K562 (cell line): ENCODE measurements around the gene DNAAF8. TPM values are rescaled to one million over a fixed set of nuclear protein-coding genes. Genes with fewer than 3 reads are reported as not detected.

Source experiments
- ATAC-seq: fragments of 200-7000 bp; cut with Tn5 transposase; 3 replicates; pipeline ENCODE4 v1.9.1; 2020; ENCODE audit warnings: moderate library complexity
- BruUV-seq: library from RNA; stranded (reverse); fragments of 400-500 nt; replicated peaks from 2 replicates; lab custom pipeline; 2021; lab: Mats Ljungman, UMichigan
- CTCF ChIA-PET: fragments of 300-600 bp; formaldehyde crosslinking; extraction: SDS; loops from one replicate; lab custom pipeline; 2021; ENCODE audit warnings: low intra/inter-chr PET ratio; lab: Yijun Ruan, JAX
- POLR2A ChIA-PET: fragments of 300-600, 350-650 bp; sonication (Branson Sonifier 250); formaldehyde crosslinking; extraction: SDS; loops from one replicate; lab custom pipeline; 2021; ENCODE audit warnings: antibody characterized with exemption, inconsistent platforms; lab: Yijun Ruan, JAX
- DNase-seq, 4 experiments: peaks; one replicate each; pipeline versions ENCODE4 v3.0.0 to v3.0.0-alpha.2; 2011 to 2018; ENCODE audit warnings: low spot score in 3 of 4, mixed read lengths in 3 of 4; ENCODE audit errors: extremely low read depth in 1 of 4
- FAIRE-seq: peaks from 2 replicates; lab custom pipeline; 2011; peaks lifted over from hg19 to GRCh38; lab: Jason Lieb, UNC
- H2AFZ ChIP-seq: 2 replicates; pipeline ENCODE4 v1.6.0; 2011; ENCODE audit warnings: low read depth, low read length, control low read depth, inconsistent platforms
- H3K27ac ChIP-seq: fragments of 200-600 bp; 3 replicates; pipeline ENCODE4 v1.8.0; 2011; ENCODE audit warnings: low read depth, mild to moderate bottlenecking, control low read depth, inconsistent platforms, low read length, moderate library complexity, mixed read lengths; ENCODE audit errors: extremely low read depth
- H3K27me3 ChIP-seq, 2 experiments: fragments of 300-600 bp in 1 of 2; 2 replicates in 1 of 2; 3 replicates in 1 of 2; pipeline versions ENCODE4 v1.6.0 to v1.8.0; 2011; ENCODE audit warnings: inconsistent platforms in 2 of 2, low read length in 2 of 2, mild to moderate bottlenecking in 1 of 2, mixed read lengths in 1 of 2, moderate library complexity in 1 of 2; ENCODE audit not compliant: control insufficient read depth in 2 of 2, insufficient read depth in 2 of 2
- H3K36me3 ChIP-seq: fragments of 300-600 bp; 3 replicates; pipeline ENCODE4 v1.8.0; 2011; ENCODE audit warnings: mild to moderate bottlenecking, low read length, inconsistent platforms; ENCODE audit not compliant: control insufficient read depth, insufficient read depth
- H3K4me1 ChIP-seq, 2 experiments: fragments of 200-600 bp in 1 of 2; replicated peaks in 1 of 2; 2 replicates in 1 of 2; 3 replicates in 1 of 2; pipeline versions ENCODE4 v1.5.1 to v1.8.0; 2011; ENCODE audit warnings: inconsistent platforms in 2 of 2, low read length in 2 of 2, mild to moderate bottlenecking in 1 of 2, mixed read lengths in 1 of 2, moderate library complexity in 1 of 2; ENCODE audit not compliant: control insufficient read depth in 2 of 2, insufficient read depth in 2 of 2
- H3K4me2 ChIP-seq: 2 replicates; pipeline ENCODE4 v1.6.1; 2011; ENCODE audit warnings: low read length, control low read depth, inconsistent platforms, mixed read lengths; ENCODE audit not compliant: insufficient read depth
- H3K4me3 ChIP-seq: fragments of 200-600 bp; sonication (generic), shearing (Covaris generic); 2 replicates; pipeline ENCODE4 v1.5.1; 2016; ENCODE audit warnings: control low read depth, inconsistent platforms
- H3K79me2 ChIP-seq: fragments of 200-600 bp; 3 replicates; pipeline ENCODE4 v1.8.0; 2011; ENCODE audit warnings: low read length, inconsistent platforms; ENCODE audit not compliant: control insufficient read depth, insufficient read depth
- H3K9ac ChIP-seq, 2 experiments: 2 replicates each; pipeline versions ENCODE4 v1.6.0 to v1.6.1; 2011; ENCODE audit warnings: low read depth in 2 of 2, low read length in 2 of 2, control low read depth in 1 of 2, inconsistent platforms in 1 of 2, mild to moderate bottlenecking in 1 of 2, mixed read lengths in 1 of 2; ENCODE audit not compliant: insufficient read depth in 1 of 2
- H3K9me1 ChIP-seq: one replicate; pipeline ENCODE4 v1.6.0; 2011; ENCODE audit warnings: inconsistent platforms, mild to moderate bottlenecking, low read length, moderate library complexity; ENCODE audit not compliant: control insufficient read depth, insufficient read depth
- H3K9me3 ChIP-seq: replicated peaks from 2 replicates; pipeline ENCODE4 v1.5.1; 2011; ENCODE audit warnings: low read depth, low read length, inconsistent platforms; ENCODE audit not compliant: control insufficient read depth, insufficient read depth
- H4K20me1 ChIP-seq: replicated peaks from 2 replicates; pipeline ENCODE4 v1.6.1; 2011; ENCODE audit warnings: low read length, inconsistent platforms, mixed read lengths; ENCODE audit not compliant: control insufficient read depth, insufficient read depth
- POLR2G ChIP-seq: fragments of 200-400 bp; formaldehyde crosslinking; IDR thresholded peaks from 2 replicates; pipeline ENCODE4 v1.6.1; 2017; ENCODE audit warnings: low read depth, mild to moderate bottlenecking, antibody characterized with exemption, low read length, moderate library complexity
- RBFOX2 ChIP-seq: fragments of 200-400 bp; formaldehyde crosslinking; IDR thresholded peaks from 2 replicates; pipeline ENCODE4 v1.6.1; 2017; ENCODE audit warnings: low read depth, mild to moderate bottlenecking, low read length, moderate library complexity
- RHOXF2B ChIP-seq: fragments of 250-450 bp; sonication (Bioruptor Pico); conservative IDR thresholded peaks from 2 replicates; pipeline ENCODE4 v1.5.1; 2021
- SMARCB1 ChIP-seq: IDR thresholded peaks from 2 replicates; pipeline ENCODE4 v1.6.1; 2011; ENCODE audit warnings: improper control_type of control experiment, low read depth; ENCODE audit not compliant: insufficient read length
- WGBS: fragments of 100-300 bp; shearing (Covaris generic); methylation state at CpG from one replicate; pipeline ENCODE4 v1.1.6; 2016; ENCODE audit warnings: low coverage, mixed read lengths; ENCODE audit not compliant: insufficient coverage; ENCODE audit errors: missing lambda C conversion rate; 5-methylcytosine and 5-hydroxymethylcytosine counted together
- in situ Hi-C: fragments of 300-500 bp; cut with MboI; formaldehyde crosslinking; loops from 4 replicates; pipeline ENCODE4 v1.15.0; 2018; ENCODE audit warnings: inconsistent platforms, mixed read lengths
- intact Hi-C: fragments of 100-400 bp; cut with micrococcal nuclease; formaldehyde crosslinking; loops from 2 replicates; pipeline ENCODE4 v1.14.2; 2022
- polyA plus RNA-seq, 8 experiments: library from polyadenylated mRNA; depleted of rRNA in 4 of 8; stranded (reverse) in 5 of 8; unstranded in 3 of 8; fragments of >200 nt; fragmentation: Nextera tagmentation in 2 of 8; fragmentation: Illumina TruSeq in 1 of 8; extraction: Ambion mirVana in 2 of 8; extraction: Trizol in 1 of 8; gene quantifications; 2 replicates each; pipeline versions ENCODE4 v1.2.1 to v1.2.3, GENCODE V29; 2011 to 2014; ENCODE audit warnings: inconsistent platforms in 1 of 8, missing spikeins in 1 of 8
- total RNA-seq, 7 experiments: library from RNA; depleted of rRNA in 6 of 7; stranded (reverse); fragments of >200 nt in 6 of 7; fragmentation: Illumina TruSeq in 2 of 7; extraction: Trizol in 2 of 7; gene quantifications; 2 replicates each; pipeline versions ENCODE4 v1.2.1 to v1.2.3, GENCODE V29; 2011 to 2021; ENCODE audit warnings: low replicate concordance in 1 of 7
- TF ChIP-seq, protein P1 (sequence below): fragments of 450-650 bp; IDR thresholded peaks from 2 replicates; pipeline ENCODE4 v1.6.1; 2017; ENCODE audit warnings: antibody characterized with exemption, mild to moderate bottlenecking

DNAAF8 gene
- total and polyA plus RNA-seq, 9 of the 15 experiments (the other 6 are each of a cell fraction or from before 2014, with no cell fraction given), result 0.04 to 0.12 (median 0.10) TPM; not detected in 6

DNA sequence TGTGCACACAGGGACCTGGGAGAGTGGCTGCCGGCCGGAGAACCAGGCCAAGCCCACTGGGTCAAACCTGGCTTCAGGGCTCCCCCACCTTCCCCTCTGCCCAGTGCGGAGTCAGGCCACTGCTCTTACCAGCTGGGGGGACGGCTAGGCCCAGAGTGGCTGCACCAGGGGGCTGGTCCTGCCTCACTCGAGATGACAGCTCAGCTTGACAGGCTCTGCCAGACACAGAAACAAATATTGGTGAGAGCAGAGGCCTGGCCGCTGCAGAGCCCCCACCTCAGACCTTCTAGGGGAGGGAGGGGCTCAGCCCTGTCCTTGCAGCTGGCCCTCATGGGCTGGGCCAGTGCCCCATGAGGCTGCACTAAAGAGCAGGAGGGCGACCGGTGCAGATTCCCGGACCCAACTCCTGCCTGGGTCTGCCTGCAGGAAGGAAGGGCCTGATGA is 36.5 kb upstream of the DNAAF8 start:
- H3K9ac ChIP-seq, result peak overlapping the region in 1 of 2 experiments; percentile 14; a peak in 1 of 4 replicates
- DNase-seq (no peak), FAIRE-seq (no peak), ATAC-seq (no peak)
- no peak overlapping the region for H3K27ac ChIP-seq
- no peaks in the 10 kb centered on the region for H3K9me3 ChIP-seq
- POLR2A ChIA-PET, result no interaction called here
- peaks cover 8% of the 10 kb centered on the region; the same call in 1 of the 2 replicates for H4K20me1 ChIP-seq
- peaks cover 81% of the 10 kb centered on the region; the same call in 2 of the 3 replicates for H3K36me3 ChIP-seq
- H3K27me3 ChIP-seq, result no peaks in the 10 kb centered on the region
- H3K4me3 ChIP-seq, result no peak overlapping the region
- no TSS peak for BruUV-seq
- no peak for TF ChIP-seq RHOXF2B (CRISPR knock-in tag)
- 0 out of 2 replicates have a peak, but pooled peaks have one; percentile 1 for TF ChIP-seq RBFOX2
- peak; percentile 12 for TF ChIP-seq POLR2G
- no peak for TF ChIP-seq SMARCB1
- no peak overlapping the region for H3K4me2 ChIP-seq
- WGBS, result 82% methylated on average over 7 of the region's 9 CpGs
- H3K9me1 ChIP-seq, result peaks cover 3% of the 10 kb centered on the region
- in situ Hi-C loops (no loop called here), intact Hi-C loops (no loop called here)
- no peak overlapping the region for H2AFZ ChIP-seq
- H3K79me2 ChIP-seq, result peaks cover 12% of the 10 kb centered on the region
- CTCF ChIA-PET, result no interaction called here
- H3K4me1 ChIP-seq, result peaks cover 3 to 57% of the 10 kb centered on the region in 2 experiments; a peak in 3 of 5 replicates

DNA sequence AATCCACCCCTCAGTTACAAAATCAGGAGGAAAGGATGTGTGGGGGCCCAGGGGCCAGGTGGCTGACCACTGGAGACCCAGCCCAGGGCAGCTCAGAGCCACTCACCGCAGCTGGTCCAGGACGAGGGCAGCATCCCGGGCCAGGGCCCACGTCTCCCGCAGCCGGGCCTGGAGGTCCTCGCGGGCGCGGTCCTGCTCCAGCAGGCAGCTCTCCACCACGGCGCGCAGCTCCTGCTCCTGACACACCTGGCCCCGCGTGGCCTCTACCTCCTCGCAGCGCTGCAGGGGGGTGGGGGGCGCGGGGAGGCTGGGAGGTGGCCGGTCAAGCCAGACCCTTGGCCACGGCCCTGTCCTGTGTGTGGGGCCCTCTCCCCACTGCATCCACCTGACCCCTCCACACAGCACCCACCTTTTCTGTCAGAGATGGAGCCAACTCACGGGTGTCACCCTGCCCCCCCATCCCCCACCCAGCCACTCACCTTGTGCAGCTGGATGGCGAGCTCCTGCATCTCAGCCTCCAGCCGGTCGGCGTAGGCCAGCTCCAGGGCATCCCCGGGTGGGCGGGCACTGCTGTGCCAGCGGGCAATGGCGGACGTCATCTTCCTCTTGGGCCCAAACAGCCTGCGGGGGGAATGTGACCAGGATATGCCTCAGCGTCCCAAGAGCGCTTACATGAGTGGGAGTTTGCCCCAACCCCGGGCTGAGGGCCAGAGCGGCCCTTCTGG is 35.9 kb upstream of the DNAAF8 start:
- no TSS peak for BruUV-seq
- 89% methylated on average over 7 of the region's 36 CpGs for WGBS
- Histone ChIP-seq H3K9ac (peak overlapping the region in 1 of 2 experiments; percentile 52; a peak in 1 of 4 replicates), H3K4me2 (no peak overlapping the region), H3K4me1 (peaks cover 3 to 52% of the 10 kb centered on the region in 2 experiments; a peak in 3 of 5 replicates), H3K36me3 (peaks cover 84% of the 10 kb centered on the region; the same call in 2 of the 3 replicates), H4K20me1 (peaks cover 8% of the 10 kb centered on the region; the same call in 1 of the 2 replicates), H3K9me3 (no peaks in the 10 kb centered on the region), H2AFZ (no peak overlapping the region), H3K9me1 (peaks cover 3% of the 10 kb centered on the region), H3K79me2 (peaks cover 12% of the 10 kb centered on the region), H3K27ac (no peak overlapping the region), H3K4me3 (no peak overlapping the region), H3K27me3 (no peaks in the 10 kb centered on the region)
- ChIA-PET POLR2A (no interaction called here), CTCF (no interaction called here)
- intact Hi-C loops (no loop called here), in situ Hi-C loops (no loop called here)
- peak; percentile 61 for TF ChIP-seq POLR2G
- TF ChIP-seq, protein P1, sequence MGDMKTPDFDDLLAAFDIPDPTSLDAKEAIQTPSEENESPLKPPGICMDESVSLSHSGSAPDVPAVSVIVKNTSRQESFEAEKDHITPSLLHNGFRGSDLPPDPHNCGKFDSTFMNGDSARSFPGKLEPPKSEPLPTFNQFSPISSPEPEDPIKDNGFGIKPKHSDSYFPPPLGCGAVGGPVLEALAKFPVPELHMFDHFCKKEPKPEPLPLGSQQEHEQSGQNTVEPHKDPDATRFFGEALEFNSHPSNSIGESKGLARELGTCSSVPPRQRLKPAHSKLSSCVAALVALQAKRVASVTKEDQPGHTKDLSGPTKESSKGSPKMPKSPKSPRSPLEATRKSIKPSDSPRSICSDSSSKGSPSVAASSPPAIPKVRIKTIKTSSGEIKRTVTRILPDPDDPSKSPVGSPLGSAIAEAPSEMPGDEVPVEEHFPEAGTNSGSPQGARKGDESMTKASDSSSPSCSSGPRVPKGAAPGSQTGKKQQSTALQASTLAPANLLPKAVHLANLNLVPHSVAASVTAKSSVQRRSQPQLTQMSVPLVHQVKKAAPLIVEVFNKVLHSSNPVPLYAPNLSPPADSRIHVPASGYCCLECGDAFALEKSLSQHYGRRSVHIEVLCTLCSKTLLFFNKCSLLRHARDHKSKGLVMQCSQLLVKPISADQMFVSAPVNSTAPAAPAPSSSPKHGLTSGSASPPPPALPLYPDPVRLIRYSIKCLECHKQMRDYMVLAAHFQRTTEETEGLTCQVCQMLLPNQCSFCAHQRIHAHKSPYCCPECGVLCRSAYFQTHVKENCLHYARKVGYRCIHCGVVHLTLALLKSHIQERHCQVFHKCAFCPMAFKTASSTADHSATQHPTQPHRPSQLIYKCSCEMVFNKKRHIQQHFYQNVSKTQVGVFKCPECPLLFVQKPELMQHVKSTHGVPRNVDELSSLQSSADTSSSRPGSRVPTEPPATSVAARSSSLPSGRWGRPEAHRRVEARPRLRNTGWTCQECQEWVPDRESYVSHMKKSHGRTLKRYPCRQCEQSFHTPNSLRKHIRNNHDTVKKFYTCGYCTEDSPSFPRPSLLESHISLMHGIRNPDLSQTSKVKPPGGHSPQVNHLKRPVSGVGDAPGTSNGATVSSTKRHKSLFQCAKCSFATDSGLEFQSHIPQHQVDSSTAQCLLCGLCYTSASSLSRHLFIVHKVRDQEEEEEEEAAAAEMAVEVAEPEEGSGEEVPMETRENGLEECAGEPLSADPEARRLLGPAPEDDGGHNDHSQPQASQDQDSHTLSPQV, result no peak
- DNase-seq (no peak), ATAC-seq (no peak), FAIRE-seq (no peak)
